H1 (cell line): ENCODE results near the gene PXDC1. TPM values are rescaled to one million over a fixed set of nuclear protein-coding genes. Genes with fewer than 3 reads are reported as not detected.

Experiments used
- CTCF ChIA-PET: fragments of 300-600 bp; sonication (Branson Sonifier 250); formaldehyde crosslinking; loops from one replicate; lab custom pipeline; 2021; ENCODE audit not compliant: partially characterized antibody; lab: Charles Lee
- POLR2A ChIA-PET: fragments of 300-600 bp; sonication (Branson Sonifier 250); formaldehyde crosslinking; loops from one replicate; lab custom pipeline; 2021; ENCODE audit warnings: inconsistent platforms; ENCODE audit not compliant: partially characterized antibody; lab: Charles Lee
- DNase-seq, 2 experiments: peaks; one replicate each; pipeline versions ENCODE4 v3.0.0 to v3.0.0-alpha.2; 2010 to 2022; ENCODE audit warnings: low spot score in 2 of 2, low read depth in 1 of 2, mixed read lengths in 1 of 2
- FAIRE-seq: peaks from 2 replicates; lab custom pipeline; 2011; peaks lifted over from hg19 to GRCh38; lab: Jason Lieb, UNC
- H2AFZ ChIP-seq: 2 replicates; pipeline ENCODE4 v1.8.1; 2012; ENCODE audit warnings: low read length, inconsistent platforms
- H2AK5ac ChIP-seq: 2 replicates; pipeline ENCODE4 v1.6.1; 2013; ENCODE audit warnings: low read depth, low read length
- H2BK120ac ChIP-seq: replicated peaks from 2 replicates; pipeline ENCODE3; 2013; ENCODE audit warnings: low read depth, low read length, inconsistent platforms
- H2BK12ac ChIP-seq: 2 replicates; pipeline ENCODE4 v1.6.1; 2013; ENCODE audit warnings: low read depth, low read length
- H2BK15ac ChIP-seq: 2 replicates; pipeline ENCODE4 v1.6.1; 2013; ENCODE audit warnings: low read length
- H2BK20ac ChIP-seq: 2 replicates; pipeline ENCODE4 v1.6.1; 2013; ENCODE audit warnings: low read length
- H2BK5ac ChIP-seq: 2 replicates; pipeline ENCODE4 v1.6.1; 2013; ENCODE audit warnings: low read depth, low read length
- H3K14ac ChIP-seq: 2 replicates; pipeline ENCODE4 v1.6.1; 2013; ENCODE audit warnings: inconsistent platforms; ENCODE audit not compliant: insufficient read length
- H3K18ac ChIP-seq: 2 replicates; pipeline ENCODE4 v1.6.1; 2013; ENCODE audit warnings: low read length; ENCODE audit errors: extremely low read depth
- H3K23ac ChIP-seq: 2 replicates; pipeline ENCODE4 v1.6.1; 2013; ENCODE audit warnings: inconsistent platforms; ENCODE audit not compliant: insufficient read length
- H3K23me2 ChIP-seq: 2 replicates; pipeline ENCODE4 v1.6.1; 2013; ENCODE audit warnings: low read depth, low read length
- H3K27ac ChIP-seq: 2 replicates; pipeline ENCODE4 v1.6.1; 2011; ENCODE audit warnings: low read depth, low read length, inconsistent platforms
- H3K27me3 ChIP-seq, 4 experiments: replicated peaks in 1 of 4; 1 replicate in 1 of 4; 2 replicates in 3 of 4; pipeline versions ENCODE4 v1.6.1 to v1.8.1; 2011 to 2013; ENCODE audit warnings: low read length in 3 of 4, mild to moderate bottlenecking in 3 of 4, inconsistent platforms in 2 of 4, mixed read lengths in 2 of 4, moderate library complexity in 1 of 4; ENCODE audit not compliant: control insufficient read depth in 3 of 4, insufficient read depth in 3 of 4; ENCODE audit errors: extremely low read depth in 1 of 4
- H3K36me3 ChIP-seq, 4 experiments: 2 replicates each; pipeline versions ENCODE4 v1.6.1 to v1.8.1; 2011 to 2013; ENCODE audit warnings: mild to moderate bottlenecking in 4 of 4, low read length in 3 of 4, moderate library complexity in 2 of 4, control low read depth in 1 of 4, inconsistent platforms in 1 of 4; ENCODE audit not compliant: insufficient read depth in 4 of 4, control insufficient read depth in 2 of 4
- H3K4ac ChIP-seq: replicated peaks from 2 replicates; pipeline ENCODE3; 2013; ENCODE audit warnings: low read length, low read depth, mixed read lengths, inconsistent platforms; ENCODE audit not compliant: insufficient read length
- H3K4me1 ChIP-seq, 4 experiments: replicated peaks in 1 of 4; 1 replicate in 1 of 4; 2 replicates in 3 of 4; pipeline versions ENCODE4 v1.6.1 to v1.8.1; 2011 to 2013; ENCODE audit warnings: low read length in 3 of 4, inconsistent platforms in 2 of 4, mixed read lengths in 1 of 4; ENCODE audit not compliant: insufficient read depth in 4 of 4, control insufficient read depth in 3 of 4
- H3K4me2 ChIP-seq, 2 experiments: 2 replicates each; pipeline versions ENCODE4 v1.6.1 to v1.8.1; 2011 to 2013; ENCODE audit warnings: low read depth in 2 of 2, low read length in 2 of 2, control low read depth in 1 of 2, inconsistent platforms in 1 of 2, mild to moderate bottlenecking in 1 of 2; ENCODE audit not compliant: insufficient read depth in 1 of 2
- H3K4me3 ChIP-seq, 4 experiments: fragments of 200-600, 300-600 bp in 1 of 4; sonication (generic), shearing (Covaris generic), sonication (Bioruptor Twin) in 1 of 4; 2 replicates each; pipeline versions ENCODE4 v1.5.1 to v1.8.1; 2011 to 2016; ENCODE audit warnings: low read length in 4 of 4, low read depth in 3 of 4, control low read depth in 2 of 4, inconsistent platforms in 2 of 4, mild to moderate bottlenecking in 2 of 4, mixed read lengths in 1 of 4, moderate library complexity in 1 of 4; ENCODE audit not compliant: insufficient read depth in 2 of 4; ENCODE audit errors: extremely low read depth in 1 of 4
- H3K56ac ChIP-seq: replicated peaks from 2 replicates; pipeline ENCODE3; 2013; ENCODE audit warnings: low read depth, mild to moderate bottlenecking, mixed read lengths, low read length, inconsistent platforms; ENCODE audit not compliant: insufficient read length
- H3K79me1 ChIP-seq: 2 replicates; pipeline ENCODE4 v1.6.1; 2013; ENCODE audit warnings: low read depth, low read length, control low read depth
- H3K79me2 ChIP-seq, 2 experiments: 2 replicates each; pipeline versions ENCODE4 v1.6.1 to v1.8.1; 2012 to 2013; ENCODE audit warnings: low read length in 2 of 2, mild to moderate bottlenecking in 2 of 2, inconsistent platforms in 1 of 2; ENCODE audit not compliant: insufficient read depth in 2 of 2, control insufficient read depth in 1 of 2
- H3K9ac ChIP-seq, 4 experiments: replicated peaks in 1 of 4; 1 replicate in 1 of 4; 2 replicates in 3 of 4; pipeline versions ENCODE4 v1.6.1 to v1.8.1; 2011 to 2013; ENCODE audit warnings: low read depth in 3 of 4, low read length in 3 of 4, control low read depth in 2 of 4, mild to moderate bottlenecking in 2 of 4, moderate library complexity in 2 of 4, inconsistent platforms in 1 of 4; ENCODE audit errors: extremely low read depth in 1 of 4
- H3K9me3 ChIP-seq, 2 experiments: 2 replicates each; pipeline versions ENCODE4 v1.6.1 to v1.8.1; 2012 to 2013; ENCODE audit warnings: mild to moderate bottlenecking in 2 of 2, moderate library complexity in 2 of 2, control low read depth in 1 of 2, inconsistent platforms in 1 of 2, low read depth in 1 of 2, low read length in 1 of 2, mixed read lengths in 1 of 2; ENCODE audit not compliant: insufficient read depth in 2 of 2
- H4K20me1 ChIP-seq, 2 experiments: replicated peaks in 1 of 2; 2 replicates each; pipeline versions ENCODE3 to v1.8.1; 2011 to 2013; ENCODE audit warnings: inconsistent platforms in 2 of 2, low read length in 2 of 2, mild to moderate bottlenecking in 1 of 2; ENCODE audit not compliant: insufficient read depth in 2 of 2, control insufficient read depth in 1 of 2
- H4K5ac ChIP-seq: 2 replicates; pipeline ENCODE4 v1.6.1; 2013; ENCODE audit warnings: low read length, low read depth, mixed read lengths, inconsistent platforms; ENCODE audit not compliant: insufficient read length
- H4K8ac ChIP-seq: 2 replicates; pipeline ENCODE4 v1.8.0; 2013; ENCODE audit warnings: mild to moderate bottlenecking, moderate library complexity, low read length, inconsistent platforms; ENCODE audit not compliant: insufficient read depth; ENCODE audit errors: extremely low read depth
- H4K91ac ChIP-seq: replicated peaks from 2 replicates; pipeline ENCODE3; 2013; ENCODE audit warnings: low read length, mixed read lengths, inconsistent platforms; ENCODE audit not compliant: insufficient read length
- ASH2L ChIP-seq: fragments of 200-600, 300-600 bp; sonication (generic); IDR thresholded peaks from one replicate; pipeline ENCODE4 v1.7.1; 2017; ENCODE audit warnings: low read length
- CHD1 ChIP-seq: IDR thresholded peaks from 2 replicates; pipeline ENCODE4 v1.6.1; 2012; ENCODE audit warnings: low read depth, low read length, improper control_type of control experiment
- EP300 ChIP-seq, 2 experiments: IDR thresholded peaks; 1 replicate in 1 of 2; 2 replicates in 1 of 2; pipeline ENCODE4 v1.6.1; 2011 to 2012; ENCODE audit warnings: low read depth in 2 of 2, low read length in 2 of 2, mild to moderate bottlenecking in 2 of 2, borderline replicate concordance in 1 of 2, inconsistent platforms in 1 of 2, moderate library complexity in 1 of 2
- JUN ChIP-seq: IDR thresholded peaks from 2 replicates; pipeline ENCODE4 v1.6.1; 2011; ENCODE audit warnings: low read depth, mild to moderate bottlenecking, improper control_type of control experiment, low read length
- SAP30 ChIP-seq: fragments of 300-600 bp; sonication (generic); IDR thresholded peaks from 2 replicates; pipeline ENCODE4 v1.7.1; 2012; ENCODE audit warnings: low read length, moderate library complexity, mild to moderate bottlenecking, inconsistent platforms; ENCODE audit not compliant: insufficient read depth, insufficient replicate concordance
- SP1 ChIP-seq: IDR thresholded peaks from 2 replicates; pipeline ENCODE4 v1.6.1; 2011; ENCODE audit warnings: low read depth, low read length
- TAF7 ChIP-seq: optimal IDR thresholded peaks from 2 replicates; pipeline ENCODE3; 2011; ENCODE audit warnings: low read depth, mild to moderate bottlenecking, inconsistent platforms, low read length, moderate library complexity, borderline replicate concordance
- TBP ChIP-seq: IDR thresholded peaks from 2 replicates; pipeline ENCODE4 v1.6.1; 2011; ENCODE audit warnings: low read depth, low read length, improper control_type of control experiment
- WGBS, 2 experiments: shearing (Covaris generic) in 1 of 2; methylation state at CpG; one replicate each; pipeline versions ENCODE4 v1.1.6 to v1.1.7; 2013 to 2015; ENCODE audit warnings: low lambda C conversion rate in 2 of 2, mixed read lengths in 2 of 2, inconsistent platforms in 1 of 2, low coverage in 1 of 2, missing lambda C conversion rate in 1 of 2; ENCODE audit not compliant: insufficient replicate concordance in 2 of 2, insufficient coverage in 1 of 2, insufficient read length in 1 of 2; ENCODE audit errors: extremely low coverage in 1 of 2, missing lambda C conversion rate in 1 of 2; 5-methylcytosine and 5-hydroxymethylcytosine counted together
- polyA plus RNA-seq, 7 experiments: library from polyadenylated mRNA; depleted of rRNA in 3 of 7; stranded (reverse) in 5 of 7; unstranded in 2 of 7; fragments of >200 nt in 5 of 7; fragments of 200-250 nt in 2 of 7; gene quantifications; 1 replicate in 5 of 7; 2 replicates in 1 of 7; 4 replicates in 1 of 7; pipeline versions ENCODE4 v1.2.1 to v1.2.3, GENCODE V29; 2011 to 2013; ENCODE audit warnings: missing spikeins in 2 of 7, mixed read lengths in 2 of 7
- total RNA-seq: library from RNA; stranded (reverse); fragmentation: NEBNext Ultra II Directional; extraction: Animal tissue kit (Norgen Biotek cat#: 25700); gene quantifications from 2 replicates; pipeline ENCODE4 v1.2.1, GENCODE V29; 2021
- TF ChIP-seq, protein P1 (sequence below): IDR thresholded peaks from 2 replicates; pipeline ENCODE4 v1.6.1; 2012; ENCODE audit warnings: inconsistent platforms
- TF ChIP-seq, protein P2 (sequence below): IDR thresholded peaks from 2 replicates; pipeline ENCODE4 v1.6.1; 2011; ENCODE audit warnings: low read length, improper control_type of control experiment

The PXDC1 gene
- total and polyA plus RNA-seq, 2 of the 8 experiments (the other 6 are each of a cell fraction or from before 2014, with no cell fraction given) = 1.7 to 2.0 TPM

GRCh38 chr6:3797231-3798054 is 45.9 kb upstream of the PXDC1 start:
- H2BK12ac ChIP-seq = no peak overlapping the region
- no peak overlapping the region for H4K91ac ChIP-seq
- H3K56ac ChIP-seq = no peak overlapping the region
- H2AK5ac ChIP-seq = no peak overlapping the region
- no peak overlapping the region for H2BK120ac ChIP-seq
- no peaks in the 10 kb centered on the region for H3K79me1 ChIP-seq
- no peak overlapping the region for H2AFZ ChIP-seq
- DNase-seq = no peak
- peaks cover 1 to 10% (median 6%) of the 10 kb centered on the region in 4 experiments; a peak in 6 of 7 replicates for H3K4me1 ChIP-seq
- no peak overlapping the region for H4K8ac ChIP-seq
- no peak overlapping the region for H2BK15ac ChIP-seq
- ChIA-PET POLR2A (no interaction called here), CTCF (interaction anchor here (1.4 kb wide), 1 partner anchor 41 kb away, joined by 5 read pairs; no protein-coding TSS in a partner anchor)
- H3K79me2 ChIP-seq = no peaks in the 10 kb centered on the region
- H3K4me2 ChIP-seq = no peak overlapping the region
- no peak overlapping the region for H3K4me3 ChIP-seq
- H3K9me3 ChIP-seq = no peaks in the 10 kb centered on the region
- H3K14ac ChIP-seq = no peak overlapping the region
- no peak overlapping the region for H3K4ac ChIP-seq
- no peak overlapping the region for H3K23ac ChIP-seq
- no peak overlapping the region for H2BK5ac ChIP-seq
- no peaks in the 10 kb centered on the region for H4K20me1 ChIP-seq
- H3K9ac ChIP-seq = no peak overlapping the region
- no peak overlapping the region for H3K18ac ChIP-seq
- no peak overlapping the region for H4K5ac ChIP-seq
- H3K27ac ChIP-seq = no peak overlapping the region
- no peaks in the 10 kb centered on the region for H3K36me3 ChIP-seq
- no peak for FAIRE-seq
- H3K23me2 ChIP-seq = no peaks in the 10 kb centered on the region
- 92% methylated on average over 7 of the region's 7 CpGs; no CpG with 5 or more reads in 1 of the 2 experiments for WGBS, 2 experiments
- no peak overlapping the region for H2BK20ac ChIP-seq
- no peaks in the 10 kb centered on the region; a peak in 3 of 7 replicates for H3K27me3 ChIP-seq
- TF ChIP-seq JUN (no peak), EP300 (IDR thresholded peaks at IDR 0.05; ENCODE audit: borderline replicate concordance in 1 of 2, low read depth in 2 of 2, low read length in 2 of 2) (no peak), TAF7 (no peak), CHD1 (no peak), TBP (no peak), SAP30 (no peak), SP1 (no peak), ASH2L (no peak)
- TF ChIP-seq, protein P1, sequence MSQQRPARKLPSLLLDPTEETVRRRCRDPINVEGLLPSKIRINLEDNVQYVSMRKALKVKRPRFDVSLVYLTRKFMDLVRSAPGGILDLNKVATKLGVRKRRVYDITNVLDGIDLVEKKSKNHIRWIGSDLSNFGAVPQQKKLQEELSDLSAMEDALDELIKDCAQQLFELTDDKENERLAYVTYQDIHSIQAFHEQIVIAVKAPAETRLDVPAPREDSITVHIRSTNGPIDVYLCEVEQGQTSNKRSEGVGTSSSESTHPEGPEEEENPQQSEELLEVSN = no peak
- TF ChIP-seq, protein P2, sequence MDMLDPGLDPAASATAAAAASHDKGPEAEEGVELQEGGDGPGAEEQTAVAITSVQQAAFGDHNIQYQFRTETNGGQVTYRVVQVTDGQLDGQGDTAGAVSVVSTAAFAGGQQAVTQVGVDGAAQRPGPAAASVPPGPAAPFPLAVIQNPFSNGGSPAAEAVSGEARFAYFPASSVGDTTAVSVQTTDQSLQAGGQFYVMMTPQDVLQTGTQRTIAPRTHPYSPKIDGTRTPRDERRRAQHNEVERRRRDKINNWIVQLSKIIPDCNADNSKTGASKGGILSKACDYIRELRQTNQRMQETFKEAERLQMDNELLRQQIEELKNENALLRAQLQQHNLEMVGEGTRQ = no peak
